GM12801 (cell line): ENCODE measurements around the gene RIC1.

Source experiments
- TF ChIP-seq, protein P1 (sequence below): IDR thresholded peaks from one replicate; pipeline ENCODE4 v1.5.1; 2011; ENCODE audit warnings: control low read depth; ENCODE audit not compliant: insufficient read length; ENCODE audit errors: extremely low read depth

The RIC1 gene

DNA sequence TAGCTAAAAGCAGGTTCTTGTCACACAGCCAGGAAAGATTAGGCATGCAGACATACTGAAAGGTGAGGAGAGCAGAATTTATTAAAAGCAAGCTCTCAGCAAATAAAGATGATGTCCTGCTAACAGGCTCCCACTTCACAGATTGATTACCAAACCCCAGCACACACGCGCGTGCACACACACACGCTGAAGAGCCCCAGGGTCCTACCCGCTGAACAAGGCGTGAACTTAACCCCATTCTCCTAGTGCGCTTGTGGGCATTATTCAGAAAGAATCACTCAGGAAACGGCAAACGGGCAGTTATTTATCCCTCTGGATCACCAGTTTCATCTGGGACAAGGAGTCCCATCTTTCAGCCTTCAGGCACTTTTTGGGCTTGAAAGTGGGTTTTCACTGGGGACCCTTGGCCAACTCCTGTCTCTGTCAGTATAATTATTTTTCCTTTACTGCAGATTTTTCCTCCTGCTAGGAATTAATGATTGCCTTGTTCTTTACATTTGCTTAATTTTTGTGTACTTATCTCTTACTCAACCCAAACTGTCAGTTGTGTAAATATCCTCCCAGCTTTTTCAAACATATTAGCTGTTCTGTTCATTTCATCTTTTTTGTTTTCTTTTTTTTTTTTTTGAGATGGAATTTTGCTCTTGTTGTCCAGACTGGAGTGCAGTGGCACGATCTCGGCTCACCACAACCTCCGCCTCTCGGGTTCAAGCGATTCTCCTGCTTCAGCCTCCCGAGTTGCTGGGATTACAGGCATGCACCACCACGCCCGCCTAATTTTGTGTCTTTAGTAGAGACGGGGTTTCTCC lies 92.6 kb downstream of the RIC1 start:
- TF ChIP-seq, protein P1, sequence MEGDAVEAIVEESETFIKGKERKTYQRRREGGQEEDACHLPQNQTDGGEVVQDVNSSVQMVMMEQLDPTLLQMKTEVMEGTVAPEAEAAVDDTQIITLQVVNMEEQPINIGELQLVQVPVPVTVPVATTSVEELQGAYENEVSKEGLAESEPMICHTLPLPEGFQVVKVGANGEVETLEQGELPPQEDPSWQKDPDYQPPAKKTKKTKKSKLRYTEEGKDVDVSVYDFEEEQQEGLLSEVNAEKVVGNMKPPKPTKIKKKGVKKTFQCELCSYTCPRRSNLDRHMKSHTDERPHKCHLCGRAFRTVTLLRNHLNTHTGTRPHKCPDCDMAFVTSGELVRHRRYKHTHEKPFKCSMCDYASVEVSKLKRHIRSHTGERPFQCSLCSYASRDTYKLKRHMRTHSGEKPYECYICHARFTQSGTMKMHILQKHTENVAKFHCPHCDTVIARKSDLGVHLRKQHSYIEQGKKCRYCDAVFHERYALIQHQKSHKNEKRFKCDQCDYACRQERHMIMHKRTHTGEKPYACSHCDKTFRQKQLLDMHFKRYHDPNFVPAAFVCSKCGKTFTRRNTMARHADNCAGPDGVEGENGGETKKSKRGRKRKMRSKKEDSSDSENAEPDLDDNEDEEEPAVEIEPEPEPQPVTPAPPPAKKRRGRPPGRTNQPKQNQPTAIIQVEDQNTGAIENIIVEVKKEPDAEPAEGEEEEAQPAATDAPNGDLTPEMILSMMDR, result no peak

DNA sequence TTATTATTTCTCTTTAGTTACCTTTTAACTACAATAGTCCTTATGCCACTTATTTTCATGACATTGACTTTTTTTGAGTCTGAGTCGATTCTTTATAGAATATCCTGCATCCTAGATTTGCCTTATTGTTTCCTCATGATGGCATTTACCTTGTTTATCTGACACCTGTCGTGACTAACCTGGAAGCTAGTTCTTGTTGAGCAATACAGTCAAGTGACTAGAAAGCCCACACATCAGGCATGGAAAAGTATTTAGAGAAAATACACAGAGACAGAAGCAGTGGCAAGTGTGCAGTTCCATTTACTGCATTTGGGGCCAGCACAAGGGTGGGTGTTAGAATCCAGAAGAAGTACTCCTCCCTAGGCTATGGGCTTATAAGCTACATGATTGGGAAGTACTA lies 106.2 kb downstream of the RIC1 start:
- TF ChIP-seq, protein P1, result no peak

DNA sequence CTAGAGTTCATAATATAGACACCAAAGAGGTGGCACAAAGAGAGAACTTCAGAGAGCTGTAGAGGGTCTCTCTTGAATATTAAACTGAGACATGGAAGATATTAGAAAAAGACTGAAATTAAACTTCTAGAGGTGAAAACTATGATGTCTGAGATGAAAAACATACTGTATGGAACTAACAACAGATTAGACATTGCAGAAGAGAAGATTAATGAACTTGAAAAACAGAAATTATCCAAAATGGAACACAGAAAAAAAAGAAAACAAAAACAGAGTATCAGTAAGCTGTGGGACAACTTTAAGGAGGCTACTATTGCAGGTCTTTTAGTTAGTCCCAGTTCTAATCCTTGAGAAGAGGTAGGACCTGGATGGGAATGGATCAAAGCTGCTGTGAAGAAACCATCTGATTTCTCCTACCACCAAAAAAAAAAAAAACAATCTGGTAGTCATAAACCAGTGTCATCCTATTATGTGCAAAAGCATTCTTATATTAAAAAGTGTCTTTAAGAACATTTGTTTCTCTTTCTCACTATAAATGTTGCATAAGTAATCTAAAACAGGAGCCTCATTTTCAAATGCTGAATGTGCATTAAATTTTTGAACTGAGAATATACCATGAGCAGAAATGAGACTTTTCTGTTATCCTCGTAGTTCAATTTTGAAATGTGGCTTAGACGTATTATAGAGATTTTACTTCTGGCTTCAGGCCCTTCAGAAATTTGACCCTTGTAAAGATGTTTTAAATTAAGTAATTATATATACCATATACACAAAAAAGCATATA lies 107.8 kb downstream of the RIC1 start:
- TF ChIP-seq, protein P1, result no peak

DNA sequence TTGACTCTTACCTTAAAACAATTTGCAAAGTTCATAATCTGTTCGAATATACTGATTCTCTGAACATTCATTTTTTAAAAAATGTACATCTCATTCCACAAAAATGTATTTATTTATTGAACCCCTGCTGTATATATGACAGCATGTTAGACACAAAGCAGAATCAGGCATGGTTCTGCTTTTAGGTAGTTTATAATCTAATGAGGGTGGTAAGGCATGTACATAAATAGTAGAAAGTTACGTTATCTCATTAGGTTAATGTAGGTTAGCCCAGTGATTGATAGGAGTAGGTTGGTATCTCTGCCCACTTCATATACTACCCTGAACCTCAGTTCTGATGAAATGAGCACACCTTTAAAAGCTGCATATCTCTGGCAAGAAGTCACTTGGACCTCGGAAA lies 114.2 kb downstream of the RIC1 start:
- TF ChIP-seq, protein P1, result no peak

DNA sequence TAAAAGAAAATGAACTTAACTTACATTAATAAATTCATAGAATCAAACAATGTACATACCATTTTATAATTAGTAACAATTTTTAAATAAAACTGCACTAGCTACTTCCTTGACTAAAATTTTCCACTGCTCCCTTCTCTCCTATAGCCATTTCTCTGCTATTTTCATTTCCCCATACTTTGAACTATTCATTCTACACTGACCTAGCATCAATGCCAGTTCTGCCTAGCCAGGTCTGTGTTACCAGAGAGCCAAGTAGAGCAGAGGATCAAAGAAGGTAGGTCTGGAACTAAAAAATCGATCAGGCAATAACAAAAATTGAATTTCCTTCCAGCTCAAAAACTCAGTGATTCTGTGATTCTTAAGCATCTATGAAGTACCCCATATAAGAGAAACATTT lies 119.5 kb downstream of the RIC1 start:
- TF ChIP-seq, protein P1, result no peak

DNA sequence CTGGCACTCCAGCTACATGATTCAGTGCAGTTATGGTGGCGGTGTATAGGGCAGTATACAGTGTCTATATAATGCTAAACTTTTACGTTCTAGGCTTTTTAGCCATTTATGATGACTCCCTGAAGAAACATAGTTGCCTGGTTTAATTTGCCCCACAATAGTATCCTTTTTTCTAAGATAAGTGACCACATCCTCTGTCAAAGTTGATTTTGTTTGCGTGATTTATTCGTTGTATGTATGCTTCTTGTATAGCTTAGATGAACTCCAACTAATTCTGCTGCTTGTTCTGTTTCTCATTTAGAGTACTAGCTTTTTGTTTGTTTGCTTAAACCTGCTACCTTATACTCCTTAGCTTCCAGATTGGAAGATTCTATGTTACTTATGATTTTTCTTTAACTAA lies 120.4 kb downstream of the RIC1 start:
- TF ChIP-seq, protein P1, result no peak

DNA sequence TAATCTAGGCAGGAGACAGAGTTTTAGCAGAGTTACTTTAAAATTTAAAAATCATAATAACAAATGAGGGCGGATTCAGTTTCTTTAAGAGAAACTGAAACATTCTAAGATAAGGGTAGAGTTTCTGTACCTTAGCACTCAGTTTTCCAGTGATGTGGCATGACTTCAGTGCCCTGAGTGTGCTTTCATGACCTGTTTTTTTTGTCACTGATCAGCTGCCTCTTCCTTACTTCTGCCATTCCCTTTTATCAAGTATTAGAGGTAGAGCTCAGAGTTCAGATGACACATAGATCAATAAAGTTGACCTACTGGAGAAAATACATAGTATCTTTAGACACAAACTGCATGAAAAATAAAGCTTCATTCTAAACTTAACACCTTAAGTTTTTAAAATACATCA lies 121.7 kb downstream of the RIC1 start:
- TF ChIP-seq, protein P1, result no peak
